COR-L47 (cell line): ENCODE measurements around the gene PDCD10.

Experiments used
- DNase-seq: peaks from one replicate; lab custom pipeline; 2025; lab: John Stamatoyannopoulos, UW

The PDCD10 gene

GRCh38 chr3:167735233-167736138 is 794 bp upstream of the PDCD10 start, which contains the start of gene SERPINI1:
Gene SERPINI1 (plus strand): TSS chr3:167735721. CDS start chr3:167789129, 53,408 bp downstream.
- DNase-seq: peak; percentile 97

- DNase-seq: no peak
Measured at GRCh38 chr3:167733961-167734497, 663 bp downstream of the PDCD10 start.

GRCh38 chr3:167732313-167733065 is 2.2 kb downstream of the PDCD10 start:
- no peak for DNase-seq

- DNase-seq: no peak
Measured at GRCh38 chr3:167731393-167731792, 3.3 kb downstream of the PDCD10 start.

- DNase-seq: no peak
Measured at GRCh38 chr3:167729591-167729990, 5.1 kb downstream of the PDCD10 start.

GRCh38 chr3:167728632-167729323 is 5.9 kb downstream of the PDCD10 start:
- DNase-seq: no peak

- no peak for DNase-seq
Measured at GRCh38 chr3:167728176-167728575, 6.5 kb downstream of the PDCD10 start.

- DNase-seq: no peak
Measured at GRCh38 chr3:167723872-167724271, 10.8 kb downstream of the PDCD10 start.

- no peak for DNase-seq
Measured at GRCh38 chr3:167723025-167723512, 11.6 kb downstream of the PDCD10 start.

GRCh38 chr3:167718582-167718981 is 16.1 kb downstream of the PDCD10 start:
- no peak for DNase-seq

GRCh38 chr3:167716920-167717319 is 17.8 kb downstream of the PDCD10 start:
- no peak for DNase-seq

- no peak for DNase-seq
Measured at GRCh38 chr3:167714871-167715270, 19.8 kb downstream of the PDCD10 start.

GRCh38 chr3:167712445-167712844 is 22.2 kb downstream of the PDCD10 start:
- no peak for DNase-seq

- DNase-seq: no peak
Measured at GRCh38 chr3:167711439-167711838, 23.3 kb downstream of the PDCD10 start.

GRCh38 chr3:167710552-167710951 is 24.1 kb downstream of the PDCD10 start:
- DNase-seq: no peak

GRCh38 chr3:167709690-167710089 is 25.0 kb downstream of the PDCD10 start:
- DNase-seq: no peak

GRCh38 chr3:167705840-167706239 is 28.9 kb downstream of the PDCD10 start:
- DNase-seq: no peak

GRCh38 chr3:167700926-167701325 is 33.8 kb downstream of the PDCD10 start:
- no peak for DNase-seq

- no peak for DNase-seq
Measured at GRCh38 chr3:167700046-167700445, 34.6 kb downstream of the PDCD10 start.

GRCh38 chr3:167694121-167694520 is 40.6 kb downstream of the PDCD10 start:
- no peak for DNase-seq

GRCh38 chr3:167691366-167691765 is 43.3 kb downstream of the PDCD10 start:
- no peak for DNase-seq
